HG03439 (cell line): ENCODE data around the gene ALKBH3.

Experiments
- ATAC-seq: cut with Tn5 transposase; IDR thresholded peaks from one replicate; pipeline ENCODE4 v1.9.1; 2021; ENCODE audit warnings: mild to moderate bottlenecking, moderate library complexity; ENCODE audit not compliant: unreplicated experiment

Gene ALKBH3

DNA sequence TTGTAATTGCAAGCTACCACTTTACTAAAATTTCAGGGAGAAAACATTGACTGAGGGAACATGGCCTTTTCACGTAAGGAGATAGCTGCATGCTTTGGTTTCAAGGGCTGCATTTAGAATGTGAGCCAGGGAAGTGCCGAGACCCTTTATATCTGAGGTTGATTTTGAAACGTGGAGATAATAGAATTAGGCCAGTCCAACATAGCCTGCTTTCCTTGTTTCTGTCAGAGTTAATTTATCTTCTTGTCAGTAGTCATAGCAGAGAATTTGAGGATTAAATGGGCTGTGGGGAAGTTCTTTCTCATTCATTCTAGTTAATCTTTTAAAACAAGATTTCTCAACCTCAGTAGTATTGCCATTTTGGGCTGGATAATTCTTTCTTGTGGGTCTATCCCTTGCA lies 12.2 kb downstream of the ALKBH3 start:
- ATAC-seq: no peak

DNA sequence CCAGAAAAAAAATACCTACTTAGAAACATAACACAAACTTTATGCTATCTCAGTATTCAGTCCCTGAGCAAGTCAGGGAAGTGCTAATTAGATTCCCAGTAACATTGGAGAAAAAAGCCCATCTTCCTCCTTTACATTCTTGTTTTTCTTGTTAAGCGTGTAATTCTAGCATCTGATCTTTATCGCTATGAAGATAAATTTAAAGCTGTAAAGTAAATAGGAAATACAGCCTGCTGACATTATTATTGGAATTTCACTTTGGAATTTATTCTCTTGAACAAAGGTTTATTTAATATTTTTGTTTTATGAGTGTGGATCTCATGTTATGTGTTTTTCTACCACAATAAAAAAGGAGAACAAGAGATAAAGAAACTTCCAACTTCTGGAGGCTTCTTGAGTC lies 13.9 kb downstream of the ALKBH3 start:
- ATAC-seq: no peak

DNA sequence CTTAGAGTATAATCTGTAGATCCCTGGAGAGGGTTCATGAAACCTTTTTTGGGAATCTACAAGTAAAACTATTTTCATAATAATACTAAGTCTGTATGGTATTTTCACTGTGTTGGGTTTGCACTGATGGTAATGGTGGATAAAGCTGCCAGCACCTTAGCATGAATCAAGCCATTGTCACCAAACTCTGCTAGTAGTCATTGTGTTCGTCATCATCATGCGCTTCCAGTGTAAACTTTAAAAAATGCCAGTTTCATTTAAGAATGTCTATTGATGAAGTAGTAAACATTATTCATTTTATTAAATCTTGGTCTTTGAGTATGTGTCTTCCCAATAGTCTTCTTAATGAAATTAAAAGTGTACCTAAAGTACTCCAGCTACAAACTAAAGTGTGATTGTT lies 15.0 kb downstream of the ALKBH3 start:
- no peak for ATAC-seq

- ATAC-seq: no peak
Measured at GRCh38 chr11:43898574-43898973, 17.9 kb downstream of the ALKBH3 start.

DNA sequence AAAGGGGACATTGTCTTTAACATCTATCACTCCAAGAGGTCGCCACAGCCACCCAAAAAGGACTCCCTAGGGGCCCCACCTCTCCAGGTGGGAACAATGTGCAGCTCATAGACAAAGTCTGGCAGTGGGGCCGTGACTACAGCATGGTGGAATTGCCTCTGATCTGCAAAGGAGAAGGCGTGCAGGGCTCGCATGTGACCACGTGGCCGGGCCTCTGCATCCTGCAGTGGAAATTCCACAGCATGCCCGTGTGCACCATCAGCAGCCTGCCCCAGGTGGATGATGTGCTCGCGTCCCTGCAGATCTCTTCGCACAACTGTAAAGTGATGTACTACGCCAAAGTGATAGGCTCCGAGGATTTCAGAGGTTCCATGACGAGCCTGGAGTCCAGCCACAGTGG lies 18.5 kb downstream of the ALKBH3 start:
- ATAC-seq: no peak

DNA sequence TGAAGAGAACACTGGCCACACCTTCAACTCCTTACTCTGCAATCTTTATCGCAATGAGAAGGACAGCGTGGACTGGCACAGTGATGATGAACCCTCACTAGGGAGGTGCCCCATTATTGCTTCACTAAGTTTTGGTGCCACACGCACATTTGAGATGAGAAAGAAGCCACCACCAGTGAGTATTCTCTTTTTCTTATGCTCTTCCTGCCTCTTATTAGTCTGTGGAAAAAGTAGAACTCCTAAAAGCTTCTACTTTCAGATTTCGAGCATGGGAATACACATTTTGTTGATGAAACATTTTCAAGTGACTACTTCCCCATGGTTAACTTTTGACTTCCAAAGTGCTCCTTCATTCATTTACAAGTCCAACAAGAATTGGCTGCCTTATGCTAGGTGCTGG lies 20.9 kb downstream of the ALKBH3 start:
- no peak for ATAC-seq

DNA sequence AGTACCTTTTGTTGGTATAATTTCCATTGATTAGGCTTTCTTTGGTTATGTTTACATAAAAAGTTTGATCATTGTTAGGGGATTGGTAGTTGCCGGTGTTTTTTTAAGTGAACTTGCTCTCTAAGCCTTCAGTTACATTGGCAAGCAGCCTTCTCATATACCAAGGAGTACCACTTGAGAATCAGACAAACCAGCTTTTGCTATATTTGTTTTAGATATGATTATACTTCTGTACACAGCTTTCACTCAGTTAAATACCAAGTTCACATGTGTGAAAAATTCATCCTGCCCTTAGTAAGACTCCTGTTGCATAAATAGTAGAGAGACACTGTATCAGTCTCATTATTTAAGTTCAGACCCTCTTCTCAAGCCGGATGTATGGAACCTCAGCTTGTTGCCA lies 22.4 kb downstream of the ALKBH3 start:
- ATAC-seq: no peak

DNA sequence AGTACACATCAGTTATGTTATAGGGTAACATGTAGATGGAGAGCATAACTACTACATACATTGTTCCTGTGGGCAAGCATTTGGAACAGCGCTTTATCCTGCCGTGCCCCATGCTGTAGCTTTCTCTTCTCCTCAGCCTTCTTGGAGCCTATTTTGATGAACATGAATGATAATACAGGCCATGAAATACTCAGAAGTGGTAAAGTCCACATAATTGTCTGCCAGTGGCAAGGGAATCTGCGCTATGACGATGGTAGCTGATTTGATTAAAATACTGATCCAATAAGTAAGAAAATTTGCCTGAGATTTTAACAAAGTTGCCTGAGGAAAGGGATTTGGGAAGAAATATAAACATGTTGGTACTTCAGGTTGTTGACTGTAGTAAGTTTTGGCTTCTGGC lies 23.3 kb downstream of the ALKBH3 start:
- ATAC-seq: no peak

GRCh38 chr11:43904742-43905535 lies 24.3 kb downstream of the ALKBH3 start:
- no peak for ATAC-seq

GRCh38 chr11:43905813-43906241 lies 25.2 kb downstream of the ALKBH3 start:
- ATAC-seq: no peak

DNA sequence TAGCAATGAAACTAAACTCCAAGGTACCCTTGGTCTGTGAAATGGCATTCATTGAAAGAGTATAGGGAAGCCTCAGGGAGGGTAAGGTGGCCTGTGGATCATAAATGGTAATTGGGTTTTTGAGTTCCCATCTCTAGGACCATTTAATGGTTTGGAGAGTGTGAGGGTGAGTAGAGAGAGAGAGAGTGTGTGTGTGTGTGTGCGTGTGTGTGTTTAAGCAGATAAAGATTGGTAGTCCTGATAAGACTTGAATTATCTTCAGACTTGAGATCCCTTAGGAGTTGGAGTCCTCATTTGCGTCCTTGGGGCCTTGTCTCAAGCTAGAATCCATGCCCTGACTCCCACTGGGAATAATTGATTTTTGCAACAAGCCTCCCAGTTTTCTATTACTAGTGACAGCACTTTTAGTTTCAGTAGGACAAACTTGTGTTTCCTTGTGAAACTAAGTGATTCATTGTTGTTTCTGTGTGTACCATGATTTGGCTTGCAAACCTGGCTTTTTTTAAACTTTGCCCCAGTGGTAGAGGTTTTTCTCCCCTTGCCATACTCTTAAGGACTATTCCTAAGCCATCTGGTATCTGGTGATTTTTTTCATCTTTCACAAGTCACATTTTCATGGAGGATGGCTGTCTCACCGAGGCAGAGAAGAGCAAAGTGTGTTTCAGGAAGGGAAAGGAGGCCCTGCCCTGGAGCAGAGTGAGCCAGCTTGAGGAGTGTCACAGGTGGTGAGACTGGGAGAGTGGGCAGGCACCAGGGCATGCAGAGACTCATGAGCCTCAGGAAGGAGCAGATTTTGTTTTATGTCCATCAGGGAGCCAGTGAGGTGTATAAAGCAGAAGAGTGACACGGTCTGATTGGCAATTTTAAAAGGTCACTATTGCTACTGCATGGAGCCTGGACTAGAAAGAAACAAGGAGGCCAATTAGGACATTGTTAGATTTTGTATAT lies 26.7 kb downstream of the ALKBH3 start:
- ATAC-seq: no peak

DNA sequence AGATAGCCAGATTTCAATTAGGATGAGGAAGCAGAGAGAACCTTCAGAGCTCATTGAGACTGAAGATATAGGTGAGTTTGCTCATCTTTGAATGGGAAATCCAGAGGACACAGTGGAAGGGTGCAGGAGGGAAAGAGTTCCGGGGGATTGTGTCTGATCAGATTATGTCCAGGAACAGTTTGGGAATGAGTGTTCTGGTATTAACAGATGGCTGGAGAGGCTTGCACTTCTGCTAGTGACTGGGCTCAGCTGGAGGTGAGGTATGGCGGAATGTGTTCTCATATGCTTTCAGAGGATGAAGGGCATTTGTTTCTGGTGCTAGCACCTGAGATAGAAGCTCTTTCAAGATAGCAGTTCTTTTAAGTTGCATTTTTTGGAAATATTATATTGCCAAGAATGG lies 27.6 kb downstream of the ALKBH3 start:
- no peak for ATAC-seq

GRCh38 chr11:43908683-43909082 lies 28.1 kb downstream of the ALKBH3 start:
- ATAC-seq: no peak

GRCh38 chr11:43913829-43914380 lies 33.3 kb downstream of the ALKBH3 start:
- no peak for ATAC-seq

- ATAC-seq: no peak
Measured at GRCh38 chr11:43914466-43914865, 33.8 kb downstream of the ALKBH3 start.

GRCh38 chr11:43916621-43917020 lies 36.0 kb downstream of the ALKBH3 start:
- no peak for ATAC-seq

DNA sequence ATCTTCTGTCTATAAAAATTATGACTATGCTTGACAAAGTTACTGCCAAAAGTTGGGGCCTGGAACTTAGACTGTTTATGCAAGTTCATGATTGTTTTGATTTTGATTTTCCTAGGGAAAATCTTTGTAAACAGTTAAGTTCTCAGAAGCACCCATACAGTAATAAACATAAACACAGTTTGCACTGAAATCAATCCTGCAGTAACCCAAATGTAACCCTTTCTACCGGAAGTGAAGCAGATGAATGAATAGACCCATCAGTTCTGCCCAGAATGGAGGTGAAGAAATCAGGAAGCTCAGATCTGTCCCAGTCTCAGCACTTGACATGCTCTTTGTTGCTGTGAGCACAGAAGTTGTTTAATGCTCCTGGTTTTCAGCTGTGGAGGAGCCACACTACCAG lies 37.2 kb downstream of the ALKBH3 start:
- ATAC-seq: no peak

GRCh38 chr11:43918662-43919061 lies 38.0 kb downstream of the ALKBH3 start:
- ATAC-seq: no peak

DNA sequence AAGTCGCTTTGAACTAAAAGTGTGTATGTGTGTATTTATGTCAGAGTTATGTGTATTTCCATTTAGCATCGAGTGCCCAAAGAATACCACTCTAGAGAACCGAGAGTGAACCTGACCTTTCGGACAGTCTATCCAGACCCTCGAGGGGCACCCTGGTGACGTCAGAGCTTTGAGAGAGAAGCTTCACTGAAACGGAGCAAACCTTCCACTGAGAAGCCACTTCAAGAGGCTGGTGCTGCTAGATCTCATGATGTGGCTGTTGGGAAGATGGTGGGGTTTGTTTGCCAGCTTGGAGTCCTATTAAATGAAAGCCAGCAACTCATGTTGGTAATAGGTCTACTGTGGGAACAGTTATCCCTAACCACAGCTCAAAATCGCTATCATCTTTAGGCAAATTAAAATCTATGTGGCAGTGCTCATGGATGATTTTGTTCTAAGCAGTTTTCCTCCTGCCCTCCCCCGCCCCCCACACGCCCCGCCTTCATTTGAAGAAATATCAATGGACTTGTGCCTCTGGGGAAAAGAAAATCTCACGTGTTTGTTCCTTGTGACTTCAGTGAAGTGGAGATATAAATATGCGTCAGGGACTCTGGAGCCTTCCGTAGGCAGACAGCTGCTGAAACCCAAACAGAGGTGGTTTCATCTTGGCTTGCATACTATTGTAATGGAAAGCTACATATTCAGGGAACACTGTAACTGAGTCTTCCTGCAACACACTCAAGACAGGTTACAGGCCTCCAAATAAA lies 39.4 kb downstream of the ALKBH3 start:
- no peak for ATAC-seq

- peak; percentile 70 for ATAC-seq
Measured at GRCh38 chr11:43920598-43921419, 40.2 kb downstream of the ALKBH3 start.
